Calu3 (cell line): Measurements from ENCODE around the gene CRB3. TPM values are rescaled to one million over a fixed set of nuclear protein-coding genes. Genes with fewer than 3 reads are reported as not detected.

Experiments
- BruUV-seq: library from RNA; stranded (reverse); fragments of 400-500 nt; replicated peaks from 2 replicates; lab custom pipeline; 2021; lab: Mats Ljungman, UMichigan
- CTCF ChIA-PET: fragments of 300-600 bp; sonication (Branson Sonifier 250); formaldehyde crosslinking; loops from one replicate; lab custom pipeline; 2022; ENCODE audit warnings: antibody characterized with exemption; lab: Charles Lee
- DNase-seq: peaks from one replicate; pipeline ENCODE4 v3.0.0; 2022
- H3K27ac Mint-ChIP-seq: one replicate; pipeline ENCODE4 v1.8.0; 2022; ENCODE audit warnings: mixed read lengths; ENCODE audit not compliant: unreplicated experiment
- H3K27me3 Mint-ChIP-seq: one replicate; pipeline ENCODE4 v1.8.0; 2022; ENCODE audit warnings: mixed read lengths; ENCODE audit not compliant: unreplicated experiment
- H3K36me3 Mint-ChIP-seq: one replicate; pipeline ENCODE4 v1.8.0; 2022; ENCODE audit warnings: mild to moderate bottlenecking, moderate library complexity, mixed read lengths; ENCODE audit not compliant: insufficient read depth, unreplicated experiment
- H3K4me1 Mint-ChIP-seq: one replicate; pipeline ENCODE4 v1.8.0; 2022; ENCODE audit warnings: mild to moderate bottlenecking, low read depth, mixed read lengths; ENCODE audit not compliant: unreplicated experiment
- H3K4me3 Mint-ChIP-seq: one replicate; pipeline ENCODE4 v1.8.0; 2022; ENCODE audit warnings: mild to moderate bottlenecking, low read depth, moderate library complexity, mixed read lengths; ENCODE audit not compliant: unreplicated experiment
- H3K9me3 Mint-ChIP-seq: one replicate; pipeline ENCODE4 v1.8.0; 2022; ENCODE audit warnings: low read depth, mixed read lengths; ENCODE audit not compliant: unreplicated experiment
- CTCF ChIP-seq: fragments of 200-600 bp; IDR thresholded peaks from one replicate; pipeline ENCODE4 v1.8.0; 2022; ENCODE audit warnings: antibody characterized with exemption; ENCODE audit not compliant: unreplicated experiment
- intact Hi-C: fragments of 100-400 bp; cut with micrococcal nuclease; formaldehyde crosslinking; loops from one replicate; pipeline ENCODE4 v1.10.0; 2022; ENCODE audit not compliant: unreplicated experiment
- total RNA-seq: library from RNA; stranded (reverse); gene quantifications from 2 replicates; pipeline ENCODE4 v1.2.3, GENCODE V29; 2022

CRB3 gene
- total RNA-seq, 1 experiment from 2014 or later, result 47.6 TPM

GRCh38 chr19:6440905-6441304 is 23.2 kb upstream of the CRB3 start:
- no TSS peak for BruUV-seq
- Mint-ChIP-seq H3K36me3 (peaks cover 14% of the 10 kb centered on the region), H3K4me3 (no peak overlapping the region), H3K27ac (no peak overlapping the region), H3K9me3 (no peaks in the 10 kb centered on the region), H3K27me3 (no peaks in the 10 kb centered on the region), H3K4me1 (no peaks in the 10 kb centered on the region)
- no peak for TF ChIP-seq CTCF
- CTCF ChIA-PET, result no interaction called here
- DNase-seq, result no peak
- intact Hi-C loops, result no loop called here

- DNase-seq, result no peak
- BruUV-seq, result no TSS peak
- Mint-ChIP-seq H3K36me3 (peaks cover 14% of the 10 kb centered on the region), H3K9me3 (no peaks in the 10 kb centered on the region), H3K4me3 (no peak overlapping the region), H3K27me3 (no peaks in the 10 kb centered on the region), H3K27ac (no peak overlapping the region), H3K4me1 (no peaks in the 10 kb centered on the region)
- no peak for TF ChIP-seq CTCF
- CTCF ChIA-PET, result no interaction called here
- intact Hi-C loops, result no loop called here
Measured at GRCh38 chr19:6442087-6442688, 21.9 kb upstream of the CRB3 start.

GRCh38 chr19:6443986-6444385 is 20.1 kb upstream of the CRB3 start:
- Mint-ChIP-seq H3K4me3 (no peak overlapping the region), H3K36me3 (peaks cover 14% of the 10 kb centered on the region), H3K4me1 (no peaks in the 10 kb centered on the region), H3K9me3 (no peaks in the 10 kb centered on the region), H3K27me3 (no peaks in the 10 kb centered on the region), H3K27ac (no peak overlapping the region)
- no peak for DNase-seq
- no peak for TF ChIP-seq CTCF
- BruUV-seq, result no TSS peak
- CTCF ChIA-PET, result no interaction called here
- intact Hi-C loops, result no loop called here

GRCh38 chr19:6446452-6446851 is 17.6 kb upstream of the CRB3 start:
- H3K36me3 Mint-ChIP-seq, result peaks cover 9% of the 10 kb centered on the region

More at GRCh38 chr19:6446452-6446851, 17.6 kb upstream of the CRB3 start:
- intact Hi-C loops, result no loop called here
- Mint-ChIP-seq H3K4me1 (no peaks in the 10 kb centered on the region), H3K4me3 (no peak overlapping the region), H3K27ac (no peak overlapping the region), H3K9me3 (no peaks in the 10 kb centered on the region), H3K27me3 (no peaks in the 10 kb centered on the region)
- DNase-seq, result no peak
- no TSS peak for BruUV-seq
- no peak for TF ChIP-seq CTCF
- CTCF ChIA-PET, result no interaction called here
